ENCODE data around the gene NT5DC2.

DNA sequence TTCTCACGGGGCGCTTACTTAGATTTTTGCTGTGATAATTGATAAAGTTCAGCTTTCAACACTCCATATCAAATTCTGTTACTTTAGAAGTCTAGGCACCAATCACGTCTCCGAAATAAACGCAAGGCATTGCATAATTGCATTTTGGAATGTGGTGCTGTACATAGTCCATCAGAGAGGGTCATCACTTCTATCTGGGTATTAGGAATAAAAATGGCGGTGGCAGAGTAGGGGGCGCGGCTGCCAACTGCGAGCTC, 2.4 kb upstream of the NT5DC2 start:
- no peak for TF ChIP-seq CTCF (IDR thresholded peaks at IDR 0.05)
- TF ChIP-seq POLR2A (IDR thresholded peaks at IDR 0.05), result no peak
- TF ChIP-seq EP300 (IDR thresholded peaks at IDR 0.05), result no peak
